Spleen (tissue), 11 donors: ENCODE data around the gene TCIRG1. TPM values are rescaled to one million over a fixed set of nuclear protein-coding genes. Genes with fewer than 3 reads are reported as not detected.

Experiments used
- DNase-seq: peaks from one replicate; pipeline ENCODE4 v3.0.0-alpha.2; 2020
- H3K27ac ChIP-seq, 8 donors: fragments of 200-600 bp; sonication (generic) in 7 of 8; 1 replicate in 4 of 8; 2 replicates in 4 of 8; pipeline versions ENCODE4 v1.5.0 to v1.8.0; 2016 to 2021; ENCODE audit warnings: inconsistent platforms in 4 of 8, mild to moderate bottlenecking in 4 of 8, moderate library complexity in 1 of 8
- H3K27me3 ChIP-seq, 7 donors: fragments of 200-600 bp; sonication (generic) in 6 of 7; replicated peaks in 1 of 7; 1 replicate in 4 of 7; 2 replicates in 3 of 7; pipeline versions ENCODE4 v1.5.0 to v1.8.0; 2016 to 2021; ENCODE audit warnings: inconsistent platforms in 3 of 7, mild to moderate bottlenecking in 1 of 7
- H3K36me3 ChIP-seq, 6 donors: fragments of 200-600 bp; sonication (generic) in 5 of 6; 1 replicate in 4 of 6; 2 replicates in 2 of 6; pipeline versions ENCODE4 v1.5.0 to v1.8.0; 2016 to 2021; ENCODE audit warnings: inconsistent platforms in 2 of 6
- H3K4me1 ChIP-seq, 6 donors: fragments of 200-600 bp; sonication (generic) in 5 of 6; 1 replicate in 3 of 6; 2 replicates in 3 of 6; pipeline versions ENCODE4 v1.5.0 to v1.8.0; 2016 to 2021; ENCODE audit warnings: inconsistent platforms in 3 of 6
- H3K4me3 ChIP-seq, 8 donors: fragments of 200-600 bp; sonication (generic) in 7 of 8; 1 replicate in 4 of 8; 2 replicates in 4 of 8; pipeline versions ENCODE4 v1.5.0 to v1.8.0; 2016 to 2021; ENCODE audit warnings: inconsistent platforms in 4 of 8, mild to moderate bottlenecking in 4 of 8, moderate library complexity in 2 of 8
- H3K9me3 ChIP-seq, 8 donors: fragments of 200-600 bp; sonication (generic) in 7 of 8; 1 replicate in 4 of 8; 2 replicates in 4 of 8; pipeline versions ENCODE4 v1.5.0 to v1.8.0; 2016 to 2021; ENCODE audit warnings: inconsistent platforms in 4 of 8
- POLR2A ChIP-seq, 3 donors: fragments of 450-650 bp; IDR thresholded peaks; one replicate each; pipeline ENCODE4 v1.5.1; 2017; ENCODE audit warnings: antibody characterized with exemption in 3 of 3, mild to moderate bottlenecking in 1 of 3
- POLR2AphosphoS5 ChIP-seq, 3 donors: sonication (generic); formaldehyde crosslinking; IDR thresholded peaks; one replicate each; pipeline ENCODE4 v1.5.1; 2017; ENCODE audit warnings: antibody characterized with exemption in 3 of 3
- WGBS, 5 donors: extraction: QIAGEN DNeasy Blood & Tissue Kit in 3 of 5; methylation state at CpG; one replicate each; pipeline versions ENCODE4 v1.1.5 to v1.1.7; 2013 to 2018; 5-methylcytosine and 5-hydroxymethylcytosine counted together
- intact Hi-C: fragments of 100-400 bp; cut with DNase I; formaldehyde crosslinking; loops from one replicate; pipeline ENCODE4 v1.15.0; 2023; ENCODE audit warnings: low total_unique reads
- polyA plus RNA-seq, 3 donors: library from polyadenylated mRNA; stranded (reverse); fragments of 200-250 nt; gene quantifications; one replicate each; pipeline ENCODE4 v1.2.1, GENCODE V29; 2013
- total RNA-seq, 7 donors: library from RNA; depleted of rRNA in 3 of 7; stranded (reverse); fragments of >200 nt in 3 of 7; fragmentation: NEBNext Ultra II Directional in 4 of 7; extraction: Animal tissue kit (Norgen Biotek cat#: 25700) in 4 of 7; gene quantifications; one replicate each; pipeline versions ENCODE4 v1.1.0 to v1.2.1, GENCODE V29; 2016 to 2021
- TF ChIP-seq, protein P1 (sequence below), 11 experiments: fragments of 200-600 bp in 7 of 11; fragments of 450-650 bp in 4 of 11; sonication (generic) in 4 of 11; IDR thresholded peaks in 8 of 11; conservative IDR thresholded peaks in 3 of 11; 1 replicate in 7 of 11; 2 replicates in 4 of 11; pipeline versions ENCODE4 v1.4.0 to v1.8.0; 2016 to 2021; ENCODE audit warnings: antibody characterized with exemption in 11 of 11, inconsistent platforms in 4 of 11, mild to moderate bottlenecking in 1 of 11
- donor health status: healthy with polysubstance abuse.
- donor health status: DM: no; HTN: no; CAD: no; lungs with moderate emphysema.
- donor health status: DM: no; HTN: no; CAD: no.
- donor health status: Bipolar disorder and iron deficiency.
- donor health status: healthy.
- donor health status: DM: no; HTN: no; CAD: no.
- donor health status: DM: yes; HTN: yes; CAD: no.

TCIRG1 gene
- total and polyA plus RNA-seq, 10 donors: 199 to 707 (median 377) TPM

GRCh38 chr11:68016161-68016903 is 22.5 kb upstream of the TCIRG1 start:
- TF ChIP-seq, protein P1, sequence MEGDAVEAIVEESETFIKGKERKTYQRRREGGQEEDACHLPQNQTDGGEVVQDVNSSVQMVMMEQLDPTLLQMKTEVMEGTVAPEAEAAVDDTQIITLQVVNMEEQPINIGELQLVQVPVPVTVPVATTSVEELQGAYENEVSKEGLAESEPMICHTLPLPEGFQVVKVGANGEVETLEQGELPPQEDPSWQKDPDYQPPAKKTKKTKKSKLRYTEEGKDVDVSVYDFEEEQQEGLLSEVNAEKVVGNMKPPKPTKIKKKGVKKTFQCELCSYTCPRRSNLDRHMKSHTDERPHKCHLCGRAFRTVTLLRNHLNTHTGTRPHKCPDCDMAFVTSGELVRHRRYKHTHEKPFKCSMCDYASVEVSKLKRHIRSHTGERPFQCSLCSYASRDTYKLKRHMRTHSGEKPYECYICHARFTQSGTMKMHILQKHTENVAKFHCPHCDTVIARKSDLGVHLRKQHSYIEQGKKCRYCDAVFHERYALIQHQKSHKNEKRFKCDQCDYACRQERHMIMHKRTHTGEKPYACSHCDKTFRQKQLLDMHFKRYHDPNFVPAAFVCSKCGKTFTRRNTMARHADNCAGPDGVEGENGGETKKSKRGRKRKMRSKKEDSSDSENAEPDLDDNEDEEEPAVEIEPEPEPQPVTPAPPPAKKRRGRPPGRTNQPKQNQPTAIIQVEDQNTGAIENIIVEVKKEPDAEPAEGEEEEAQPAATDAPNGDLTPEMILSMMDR (IDR thresholded peaks at IDR 0.05 in 8 of 11, conservative IDR thresholded peaks at IDR 0.05 in 3 of 11): no peak
- TF ChIP-seq POLR2AphosphoS5 (IDR thresholded peaks at IDR 0.05): no peak
- TF ChIP-seq POLR2A (IDR thresholded peaks at IDR 0.05): no peak
- intact Hi-C loops: no loop called here
- Histone ChIP-seq H3K4me1 (peaks cover 0 to 60% (median 39%) of the 10 kb centered on the region in 6 donors), H3K36me3 (peaks cover 0 to 71% (median under 1%) of the 10 kb centered on the region in 6 donors), H3K27ac (no peak overlapping the region), H3K27me3 (no peaks in the 10 kb centered on the region), H3K4me3 (no peak overlapping the region), H3K9me3 (no peaks in the 10 kb centered on the region)
- WGBS, 5 donors: 70 to 81% (median 79%) methylated on average over 13 of the region's 13 CpGs
- no peak for DNase-seq

DNA sequence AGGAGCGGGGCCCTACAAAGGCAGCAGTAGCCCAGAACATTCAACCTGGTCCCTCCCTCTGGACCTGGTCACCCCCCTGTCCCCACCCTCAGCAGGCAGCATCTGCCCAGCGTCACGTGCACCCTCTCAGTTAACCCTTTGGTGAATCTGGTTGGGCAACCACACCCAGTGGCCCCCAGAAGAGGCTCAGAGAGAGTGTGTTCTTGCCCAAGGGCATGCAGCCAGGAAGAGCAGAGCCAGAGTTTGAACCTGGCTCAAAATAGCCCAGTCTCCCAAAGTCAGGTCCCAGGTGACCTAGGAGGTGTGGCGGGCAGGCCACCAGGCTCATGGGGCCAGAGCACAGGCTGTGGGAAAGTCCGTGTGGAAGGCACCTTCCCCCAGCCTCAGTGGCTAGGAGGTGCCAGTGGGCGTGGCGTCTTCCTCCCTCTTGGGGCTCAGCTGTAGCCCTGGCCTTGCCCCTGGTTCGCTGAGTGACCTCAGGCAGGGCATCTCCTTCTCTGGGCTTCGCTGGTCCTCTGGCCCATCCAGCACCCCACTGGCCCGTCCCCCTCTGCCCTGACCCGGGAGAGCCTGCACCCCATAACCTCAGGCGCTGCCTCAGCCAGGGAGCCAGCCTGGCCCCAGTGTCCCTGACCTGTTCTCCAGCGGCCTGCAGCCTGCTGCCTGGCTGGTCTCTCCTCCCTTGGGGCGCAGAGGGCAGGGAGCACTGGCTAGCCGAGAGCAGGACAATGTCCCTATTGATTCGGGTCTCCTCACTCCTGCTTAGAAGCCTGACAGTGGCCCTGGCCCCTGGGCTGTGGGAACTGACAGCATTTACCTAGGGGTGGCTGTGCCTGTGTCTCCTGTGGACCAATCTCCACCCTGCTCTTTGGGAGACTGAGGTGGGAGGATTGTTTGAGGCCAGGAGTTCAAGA is 21.7 kb upstream of the TCIRG1 start:
- no peak for DNase-seq
- Histone ChIP-seq H3K36me3 (peaks cover 0 to 79% (median 9%) of the 10 kb centered on the region in 6 donors), H3K4me3 (no peak overlapping the region), H3K4me1 (peaks cover 0 to 52% (median 30%) of the 10 kb centered on the region in 6 donors), H3K9me3 (no peaks in the 10 kb centered on the region), H3K27ac (peak overlapping the region in 1 of 8 donors; percentile 9), H3K27me3 (no peaks in the 10 kb centered on the region)
- WGBS, 5 donors: 63 to 83% (median 73%) methylated on average over 9 to 16 of the region's 16 CpGs
- intact Hi-C loops: no loop called here
- TF ChIP-seq POLR2A (IDR thresholded peaks at IDR 0.05) (no peak), POLR2AphosphoS5 (IDR thresholded peaks at IDR 0.05) (peak in 1 of 3 donors; percentile 12)
- TF ChIP-seq, protein P1 (IDR thresholded peaks at IDR 0.05 in 8 of 11, conservative IDR thresholded peaks at IDR 0.05 in 3 of 11): no peak

- Histone ChIP-seq H3K9me3 (no peaks in the 10 kb centered on the region), H3K4me1 (peaks cover 0 to 42% (median 25%) of the 10 kb centered on the region in 6 donors), H3K4me3 (no peak overlapping the region), H3K27me3 (no peaks in the 10 kb centered on the region), H3K36me3 (peaks cover 0 to 89% (median 13%) of the 10 kb centered on the region in 6 donors), H3K27ac (no peak overlapping the region)
- TF ChIP-seq POLR2AphosphoS5 (IDR thresholded peaks at IDR 0.05): peak in 2 of 3 donors; percentile 11 to 14
- TF ChIP-seq, protein P1 (IDR thresholded peaks at IDR 0.05 in 8 of 11, conservative IDR thresholded peaks at IDR 0.05 in 3 of 11): no peak
- no peak for TF ChIP-seq POLR2A (IDR thresholded peaks at IDR 0.05)
- intact Hi-C loops: no loop called here
- no peak for DNase-seq
- 66 to 79% (median 72%) methylated on average over 17 to 27 of the region's 27 CpGs for WGBS, 5 donors
Measured at GRCh38 chr11:68017980-68018729, 20.7 kb upstream of the TCIRG1 start.
